ENCODE results near the gene GALNT16.

GRCh38 chr14:69240527-69241173 lies 19.3 kb upstream of the GALNT16 start:
- no peak for TF ChIP-seq EZH2 (IDR thresholded peaks at IDR 0.05; ENCODE audit: borderline replicate concordance)
- TF ChIP-seq, protein P1, sequence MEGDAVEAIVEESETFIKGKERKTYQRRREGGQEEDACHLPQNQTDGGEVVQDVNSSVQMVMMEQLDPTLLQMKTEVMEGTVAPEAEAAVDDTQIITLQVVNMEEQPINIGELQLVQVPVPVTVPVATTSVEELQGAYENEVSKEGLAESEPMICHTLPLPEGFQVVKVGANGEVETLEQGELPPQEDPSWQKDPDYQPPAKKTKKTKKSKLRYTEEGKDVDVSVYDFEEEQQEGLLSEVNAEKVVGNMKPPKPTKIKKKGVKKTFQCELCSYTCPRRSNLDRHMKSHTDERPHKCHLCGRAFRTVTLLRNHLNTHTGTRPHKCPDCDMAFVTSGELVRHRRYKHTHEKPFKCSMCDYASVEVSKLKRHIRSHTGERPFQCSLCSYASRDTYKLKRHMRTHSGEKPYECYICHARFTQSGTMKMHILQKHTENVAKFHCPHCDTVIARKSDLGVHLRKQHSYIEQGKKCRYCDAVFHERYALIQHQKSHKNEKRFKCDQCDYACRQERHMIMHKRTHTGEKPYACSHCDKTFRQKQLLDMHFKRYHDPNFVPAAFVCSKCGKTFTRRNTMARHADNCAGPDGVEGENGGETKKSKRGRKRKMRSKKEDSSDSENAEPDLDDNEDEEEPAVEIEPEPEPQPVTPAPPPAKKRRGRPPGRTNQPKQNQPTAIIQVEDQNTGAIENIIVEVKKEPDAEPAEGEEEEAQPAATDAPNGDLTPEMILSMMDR (IDR thresholded peaks at IDR 0.05; ENCODE audit: poor library complexity): no peak
